ENCODE data around the gene YARS1.

Gene YARS1

GRCh38 chr1:32786856-32787255, 30.3 kb downstream of the YARS1 start:
- in situ Hi-C loops (cut with HindIII; ENCODE audit: low pct_ligation_motif_present, low sequenced_read_pairs) = no loop called here
- H3K36me3 ChIP-seq (replicated peaks) = peaks cover 76% of the 10 kb centered on the region
- no peaks in the 10 kb centered on the region for H3K27me3 ChIP-seq (replicated peaks)
- H3K27ac ChIP-seq = no peak overlapping the region
- H3K4me3 ChIP-seq (ENCODE audit: low read depth, low read length) = no peak overlapping the region
- DNase-seq = no peak
- TF ChIP-seq, protein P1, sequence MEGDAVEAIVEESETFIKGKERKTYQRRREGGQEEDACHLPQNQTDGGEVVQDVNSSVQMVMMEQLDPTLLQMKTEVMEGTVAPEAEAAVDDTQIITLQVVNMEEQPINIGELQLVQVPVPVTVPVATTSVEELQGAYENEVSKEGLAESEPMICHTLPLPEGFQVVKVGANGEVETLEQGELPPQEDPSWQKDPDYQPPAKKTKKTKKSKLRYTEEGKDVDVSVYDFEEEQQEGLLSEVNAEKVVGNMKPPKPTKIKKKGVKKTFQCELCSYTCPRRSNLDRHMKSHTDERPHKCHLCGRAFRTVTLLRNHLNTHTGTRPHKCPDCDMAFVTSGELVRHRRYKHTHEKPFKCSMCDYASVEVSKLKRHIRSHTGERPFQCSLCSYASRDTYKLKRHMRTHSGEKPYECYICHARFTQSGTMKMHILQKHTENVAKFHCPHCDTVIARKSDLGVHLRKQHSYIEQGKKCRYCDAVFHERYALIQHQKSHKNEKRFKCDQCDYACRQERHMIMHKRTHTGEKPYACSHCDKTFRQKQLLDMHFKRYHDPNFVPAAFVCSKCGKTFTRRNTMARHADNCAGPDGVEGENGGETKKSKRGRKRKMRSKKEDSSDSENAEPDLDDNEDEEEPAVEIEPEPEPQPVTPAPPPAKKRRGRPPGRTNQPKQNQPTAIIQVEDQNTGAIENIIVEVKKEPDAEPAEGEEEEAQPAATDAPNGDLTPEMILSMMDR (IDR thresholded peaks at IDR 0.05; ENCODE audit: low read depth, low read length, missing control alignments) = peak; percentile 48

DNA sequence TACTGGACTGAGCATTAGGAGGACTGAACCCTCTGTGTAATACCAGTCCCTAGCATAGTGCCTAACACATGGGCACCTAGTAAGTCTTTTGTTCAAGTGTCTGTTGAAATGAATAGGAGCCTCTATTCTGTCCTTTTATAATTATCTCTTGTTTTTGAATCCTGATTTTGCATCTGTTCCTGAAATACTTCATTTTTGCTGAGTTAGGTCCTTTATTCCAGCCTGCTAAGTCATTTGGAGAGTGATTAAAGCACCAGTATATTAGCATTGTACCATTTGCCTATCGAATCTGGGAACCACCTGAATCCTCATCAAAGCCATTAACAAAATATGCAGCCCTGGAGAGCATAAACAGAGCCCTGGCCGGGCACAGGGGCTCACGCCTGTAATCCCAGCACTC, 32.3 kb downstream of the YARS1 start:
- Histone ChIP-seq H3K36me3 (replicated peaks) (peaks cover 81% of the 10 kb centered on the region), H3K4me3 (ENCODE audit: low read depth, low read length) (no peak overlapping the region), H3K27ac (no peak overlapping the region), H3K27me3 (replicated peaks) (no peaks in the 10 kb centered on the region)
- DNase-seq = no peak
- TF ChIP-seq, protein P1 (IDR thresholded peaks at IDR 0.05; ENCODE audit: low read depth, low read length, missing control alignments) = no peak
- in situ Hi-C loops (cut with HindIII; ENCODE audit: low pct_ligation_motif_present, low sequenced_read_pairs) = no loop called here

GRCh38 chr1:32783851-32784250, 33.3 kb downstream of the YARS1 start:
- H3K27me3 ChIP-seq (replicated peaks) = no peaks in the 10 kb centered on the region
- DNase-seq = no peak
- TF ChIP-seq, protein P1 (IDR thresholded peaks at IDR 0.05; ENCODE audit: low read depth, low read length, missing control alignments) = no peak
- H3K27ac ChIP-seq = no peak overlapping the region
- in situ Hi-C loops (cut with HindIII; ENCODE audit: low pct_ligation_motif_present, low sequenced_read_pairs) = no loop called here
- peaks cover 84% of the 10 kb centered on the region for H3K36me3 ChIP-seq (replicated peaks)
- H3K4me3 ChIP-seq (ENCODE audit: low read depth, low read length) = no peak overlapping the region

GRCh38 chr1:32782086-32782485, 35.1 kb downstream of the YARS1 start:
- TF ChIP-seq, protein P1 (IDR thresholded peaks at IDR 0.05; ENCODE audit: low read depth, low read length, missing control alignments) = no peak
- DNase-seq = peak; percentile 35
- H3K4me3 ChIP-seq (ENCODE audit: low read depth, low read length) = no peak overlapping the region
- no peak overlapping the region for H3K27ac ChIP-seq
- H3K36me3 ChIP-seq (replicated peaks) = peaks cover 84% of the 10 kb centered on the region
- H3K27me3 ChIP-seq (replicated peaks) = no peaks in the 10 kb centered on the region
- in situ Hi-C loops (cut with HindIII; ENCODE audit: low pct_ligation_motif_present, low sequenced_read_pairs) = no loop called here

DNA sequence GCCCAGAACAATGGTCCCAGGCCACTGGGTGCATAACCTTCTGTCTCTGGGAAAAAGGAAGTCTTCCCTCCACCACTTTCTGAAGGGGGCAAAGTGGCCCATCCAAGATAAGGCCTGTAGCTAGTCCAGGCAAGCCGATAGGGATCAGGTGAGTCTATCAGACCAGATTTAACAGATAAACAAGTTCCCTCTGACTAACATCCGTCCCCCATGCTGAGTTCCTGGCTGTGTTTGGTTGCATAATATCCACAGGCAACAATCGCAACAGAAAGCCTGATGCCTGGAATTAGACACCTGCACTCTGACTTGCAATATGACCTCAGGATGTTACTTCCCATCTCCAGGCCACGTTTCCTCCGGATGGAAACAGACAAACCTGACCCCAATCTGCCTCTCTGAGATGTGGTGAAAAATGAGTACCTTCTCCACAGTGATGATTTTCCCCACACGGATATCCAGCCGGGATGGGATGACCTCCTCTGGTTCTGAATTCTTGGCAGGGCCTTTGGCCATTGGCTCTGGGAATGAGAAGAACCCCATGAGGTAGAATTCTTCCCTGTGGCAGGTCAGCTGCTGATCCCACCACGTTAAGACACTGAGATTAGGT, 36.4 kb downstream of the YARS1 start:
- Histone ChIP-seq H3K27ac (no peak overlapping the region), H3K4me3 (ENCODE audit: low read depth, low read length) (no peak overlapping the region), H3K27me3 (replicated peaks) (no peaks in the 10 kb centered on the region), H3K36me3 (replicated peaks) (peaks cover 82% of the 10 kb centered on the region)
- TF ChIP-seq, protein P1 (IDR thresholded peaks at IDR 0.05; ENCODE audit: low read depth, low read length, missing control alignments) = no peak
- DNase-seq = no peak
- in situ Hi-C loops (cut with HindIII; ENCODE audit: low pct_ligation_motif_present, low sequenced_read_pairs) = no loop called here

- in situ Hi-C loops (cut with HindIII; ENCODE audit: low pct_ligation_motif_present, low sequenced_read_pairs) = no loop called here
- Histone ChIP-seq H3K4me3 (ENCODE audit: low read depth, low read length) (no peak overlapping the region), H3K36me3 (replicated peaks) (peaks cover 84% of the 10 kb centered on the region), H3K27me3 (replicated peaks) (no peaks in the 10 kb centered on the region), H3K27ac (no peak overlapping the region)
- no peak for DNase-seq
- TF ChIP-seq, protein P1 (IDR thresholded peaks at IDR 0.05; ENCODE audit: low read depth, low read length, missing control alignments) = no peak
Measured at GRCh38 chr1:32780005-32780404, 37.2 kb downstream of the YARS1 start.
